ENCODE data around the gene FBXO36. TPM values are rescaled to one million over a fixed set of nuclear protein-coding genes. Genes with fewer than 3 reads are reported as not detected.

FBXO36 gene
- polyA plus RNA-seq, 1 donor (not counting 4 experiments of a cell fraction or from before 2014, with no cell fraction given): 1.7 TPM

- Histone ChIP-seq H3K36me3 (ENCODE audit: control insufficient read depth in 2 of 2, extremely low read depth in 1 of 2, insufficient read depth in 2 of 2, low read length in 2 of 2) (no peaks in the 10 kb centered on the region), H3K9me1 (ENCODE audit: control insufficient read depth, extremely low read depth, insufficient read depth, low read length) (no peaks in the 10 kb centered on the region), H3K27me3 (ENCODE audit: control insufficient read depth, extremely low read depth, insufficient read depth, low read length) (no peaks in the 10 kb centered on the region), H3K9ac (ENCODE audit: control insufficient read depth, extremely low read depth, insufficient read depth, low read length) (no peak overlapping the region), H3K4me1 (ENCODE audit: control insufficient read depth, extremely low read depth, insufficient read depth, low read length) (no peaks in the 10 kb centered on the region), H3K27ac (ENCODE audit: control insufficient read depth, insufficient read depth, low read length) (no peak overlapping the region), H3K79me2 (ENCODE audit: control insufficient read depth, insufficient read depth, low read length) (no peaks in the 10 kb centered on the region), H4K20me1 (ENCODE audit: control insufficient read depth, extremely low read depth, insufficient read depth, low read length) (no peaks in the 10 kb centered on the region), H3K9me3 (ENCODE audit: control insufficient read depth, low read depth, low read length) (no peaks in the 10 kb centered on the region), H3K4me3 (ENCODE audit: control insufficient read depth in 2 of 3, extremely low read depth in 1 of 3, insufficient read depth in 2 of 3, low read depth in 1 of 3, low read length in 3 of 3) (no peak overlapping the region), H2AFZ (ENCODE audit: control insufficient read depth, low read length) (no peak overlapping the region), H3K4me2 (ENCODE audit: control insufficient read depth, extremely low read depth, insufficient read depth, low read depth, low read length) (no peak overlapping the region)
- dilution Hi-C loops (cut with MboI; ENCODE audit: extremely low pct_ligation_motif_present, low sequenced_read_pairs): no loop called here
- DNase-seq (ENCODE audit: low read depth, low spot score) (no peak), FAIRE-seq (no peak)
- no peak for TF ChIP-seq CTCF (optimal IDR thresholded peaks at IDR 0.05 in 1 of 3, IDR thresholded peaks at IDR 0.05 in 1 of 3, conservative IDR thresholded peaks at IDR 0.05 in 1 of 3; ENCODE audit: extremely low read depth in 1 of 3, insufficient read depth in 2 of 3, low read length in 3 of 3)
- no peak for TF ChIP-seq EZH2 (IDR thresholded peaks at IDR 0.05; ENCODE audit: low read length)
Observed at GRCh38 chr2:230010501-230010900, 88.2 kb downstream of the FBXO36 start.

GRCh38 chr2:230011617-230012016 is 89.3 kb downstream of the FBXO36 start:
- H3K36me3 ChIP-seq (ENCODE audit: control insufficient read depth in 2 of 2, extremely low read depth in 1 of 2, insufficient read depth in 2 of 2, low read length in 2 of 2): no peaks in the 10 kb centered on the region
- H3K4me1 ChIP-seq (ENCODE audit: control insufficient read depth, extremely low read depth, insufficient read depth, low read length): no peaks in the 10 kb centered on the region
- no peaks in the 10 kb centered on the region for H4K20me1 ChIP-seq (ENCODE audit: control insufficient read depth, extremely low read depth, insufficient read depth, low read length)
- H2AFZ ChIP-seq (ENCODE audit: control insufficient read depth, low read length): no peak overlapping the region
- no peak overlapping the region for H3K9ac ChIP-seq (ENCODE audit: control insufficient read depth, extremely low read depth, insufficient read depth, low read length)
- no peak for DNase-seq (ENCODE audit: low read depth, low spot score)
- H3K79me2 ChIP-seq (ENCODE audit: control insufficient read depth, insufficient read depth, low read length): no peaks in the 10 kb centered on the region
- H3K4me2 ChIP-seq (ENCODE audit: control insufficient read depth, extremely low read depth, insufficient read depth, low read depth, low read length): no peak overlapping the region
- FAIRE-seq: no peak
- dilution Hi-C loops (cut with MboI; ENCODE audit: extremely low pct_ligation_motif_present, low sequenced_read_pairs): no loop called here
- no peaks in the 10 kb centered on the region for H3K9me1 ChIP-seq (ENCODE audit: control insufficient read depth, extremely low read depth, insufficient read depth, low read length)
- H3K4me3 ChIP-seq (ENCODE audit: control insufficient read depth in 2 of 3, extremely low read depth in 1 of 3, insufficient read depth in 2 of 3, low read depth in 1 of 3, low read length in 3 of 3): no peak overlapping the region
- H3K27ac ChIP-seq (ENCODE audit: control insufficient read depth, insufficient read depth, low read length): no peak overlapping the region
- no peaks in the 10 kb centered on the region for H3K9me3 ChIP-seq (ENCODE audit: control insufficient read depth, low read depth, low read length)
- no peak for TF ChIP-seq CTCF (optimal IDR thresholded peaks at IDR 0.05 in 1 of 3, IDR thresholded peaks at IDR 0.05 in 1 of 3, conservative IDR thresholded peaks at IDR 0.05 in 1 of 3; ENCODE audit: extremely low read depth in 1 of 3, insufficient read depth in 2 of 3, low read length in 3 of 3)
- TF ChIP-seq EZH2 (IDR thresholded peaks at IDR 0.05; ENCODE audit: low read length): no peak
- H3K27me3 ChIP-seq (ENCODE audit: control insufficient read depth, extremely low read depth, insufficient read depth, low read length): no peaks in the 10 kb centered on the region

All from keratinocyte (primary cell).